Subcutaneous abdominal adipose tissue (tissue), 5 donors: ENCODE measurements around the gene SLC29A1.

Source experiments
- H3K27ac ChIP-seq: one replicate; pipeline ENCODE4 v1.7.0; 2013; ENCODE audit warnings: low read depth, mild to moderate bottlenecking, inconsistent platforms, low read length, moderate library complexity
- H3K27me3 ChIP-seq, 5 donors: one replicate each; pipeline ENCODE4 v1.7.0; 2013; ENCODE audit warnings: low read length in 5 of 5, inconsistent platforms in 1 of 5; ENCODE audit not compliant: control insufficient read depth in 5 of 5, insufficient read depth in 4 of 5
- H3K36me3 ChIP-seq, 5 donors: one replicate each; pipeline ENCODE4 v1.7.0; 2013; ENCODE audit warnings: low read length in 5 of 5; ENCODE audit not compliant: control insufficient read depth in 5 of 5, insufficient read depth in 5 of 5
- H3K4me1 ChIP-seq, 5 donors: one replicate each; pipeline ENCODE4 v1.7.0; 2013; ENCODE audit warnings: low read length in 5 of 5, mild to moderate bottlenecking in 3 of 5, moderate library complexity in 1 of 5; ENCODE audit not compliant: control insufficient read depth in 5 of 5, insufficient read depth in 5 of 5
- H3K4me3 ChIP-seq, 5 donors: one replicate each; pipeline ENCODE4 v1.7.0; 2013; ENCODE audit warnings: low read length in 5 of 5, low read depth in 1 of 5
- H3K9ac ChIP-seq, 5 donors: one replicate each; pipeline ENCODE4 v1.7.0; 2013; ENCODE audit warnings: low read length in 5 of 5, mild to moderate bottlenecking in 4 of 5, moderate library complexity in 3 of 5
- H3K9me3 ChIP-seq, 5 donors: one replicate each; pipeline ENCODE4 v1.7.0; 2013; ENCODE audit warnings: low read length in 5 of 5; ENCODE audit not compliant: control insufficient read depth in 5 of 5
- donor health status: healthy.
- donor health status: healthy.
- donor health status: healthy.
- donor health status: healthy.
- donor health status: healthy.

Gene SLC29A1

GRCh38 chr6:44260011-44260410, 36.6 kb downstream of the SLC29A1 start:
- Histone ChIP-seq H3K9ac (no peak overlapping the region), H3K36me3 (peaks cover 0 to 39% (median 28%) of the 10 kb centered on the region in 5 donors), H3K27me3 (no peaks in the 10 kb centered on the region), H3K9me3 (no peaks in the 10 kb centered on the region), H3K4me1 (peaks cover 15 to 53% (median 49%) of the 10 kb centered on the region in 5 donors), H3K27ac (no peak overlapping the region), H3K4me3 (no peak overlapping the region)

- no peak overlapping the region for H3K9ac ChIP-seq
- H3K9me3 ChIP-seq, result no peaks in the 10 kb centered on the region
- H3K4me3 ChIP-seq, result no peak overlapping the region
- no peak overlapping the region for H3K27ac ChIP-seq
- peaks cover 15 to 54% (median 51%) of the 10 kb centered on the region in 5 donors for H3K4me1 ChIP-seq
- no peaks in the 10 kb centered on the region for H3K27me3 ChIP-seq
- H3K36me3 ChIP-seq, result peaks cover 0 to 33% (median 21%) of the 10 kb centered on the region in 5 donors
Measured at GRCh38 chr6:44260451-44261297, 37.3 kb downstream of the SLC29A1 start.

GRCh38 chr6:44261581-44261980, 38.2 kb downstream of the SLC29A1 start:
- Histone ChIP-seq H3K36me3 (peaks cover 0 to 33% (median 20%) of the 10 kb centered on the region in 5 donors), H3K9ac (no peak overlapping the region), H3K27me3 (no peaks in the 10 kb centered on the region), H3K9me3 (no peaks in the 10 kb centered on the region), H3K27ac (no peak overlapping the region), H3K4me1 (peaks cover 13 to 47% (median 42%) of the 10 kb centered on the region in 5 donors), H3K4me3 (no peak overlapping the region)

- Histone ChIP-seq H3K4me3 (peak overlapping the region; percentile 19 to 88 (median 83)), H3K9ac (peak overlapping the region in 3 of 5 donors; percentile 8 to 89 (median 9)), H3K27me3 (no peaks in the 10 kb centered on the region), H3K27ac (no peak overlapping the region), H3K9me3 (no peaks in the 10 kb centered on the region), H3K36me3 (peaks cover 0 to 33% (median 20%) of the 10 kb centered on the region in 5 donors), H3K4me1 (peaks cover 11 to 39% (median 34%) of the 10 kb centered on the region in 5 donors)
Measured at GRCh38 chr6:44262467-44263353, 39.3 kb downstream of the SLC29A1 start.

- peak overlapping the region; percentile 61 to 88 (median 83) for H3K4me3 ChIP-seq
- peaks cover 0 to 29% (median 18%) of the 10 kb centered on the region in 5 donors for H3K36me3 ChIP-seq
- peaks cover 0 to 5% (median 2%) of the 10 kb centered on the region in 5 donors for H3K27me3 ChIP-seq
- H3K9ac ChIP-seq, result peak overlapping the region in 4 of 5 donors; percentile 16 to 89 (median 67)
- peaks cover 10 to 33% (median 29%) of the 10 kb centered on the region in 5 donors for H3K4me1 ChIP-seq
- no peaks in the 10 kb centered on the region for H3K9me3 ChIP-seq
- peak overlapping the region; percentile 65 for H3K27ac ChIP-seq
Measured at GRCh38 chr6:44263354-44264100, 40.1 kb downstream of the SLC29A1 start.

- peak overlapping the region; percentile 56 to 89 (median 78) for H3K9ac ChIP-seq
- peak overlapping the region; percentile 65 for H3K27ac ChIP-seq
- H3K4me3 ChIP-seq, result peak overlapping the region; percentile 65 to 88 (median 83)
- H3K9me3 ChIP-seq, result no peaks in the 10 kb centered on the region
- H3K27me3 ChIP-seq, result peaks cover 0 to 14% (median 10%) of the 10 kb centered on the region in 5 donors
- H3K36me3 ChIP-seq, result peaks cover 0 to 21% (median 13%) of the 10 kb centered on the region in 5 donors
- peaks cover 10 to 33% (median 29%) of the 10 kb centered on the region in 5 donors for H3K4me1 ChIP-seq
Measured at GRCh38 chr6:44264154-44265006, 41.0 kb downstream of the SLC29A1 start.

- Histone ChIP-seq H3K9ac (peak within 1 kb of the TSS; percentile 56 to 89 (median 78)), H3K36me3 (peaks cover 0 to 14% (median 6%) of the 10 kb centered on the region in 5 donors), H3K4me1 (peaks cover 10 to 34% (median 29%) of the 10 kb centered on the region in 5 donors)
Measured at GRCh38 chr6:44265007-44265721, 41.8 kb downstream of the SLC29A1 start, which contains the start of gene NFKBIE. Gene NFKBIE (minus strand): TSS chr6:44265551. CDS start chr6:44265346, 205 bp downstream.

GRCh38 chr6:44265722-44266233, 42.4 kb downstream of the SLC29A1 start:
- peaks cover 10 to 35% (median 29%) of the 10 kb centered on the region in 5 donors for H3K4me1 ChIP-seq
- peak overlapping the region; percentile 10 for H3K27ac ChIP-seq
- no peak overlapping the region for H3K9ac ChIP-seq
- peak overlapping the region in 1 of 5 donors; percentile 88 for H3K4me3 ChIP-seq
- peaks cover 0 to 10% (median 4%) of the 10 kb centered on the region in 5 donors for H3K36me3 ChIP-seq
- no peaks in the 10 kb centered on the region for H3K9me3 ChIP-seq
- H3K27me3 ChIP-seq, result peaks cover 0 to 22% (median 17%) of the 10 kb centered on the region in 5 donors

More at GRCh38 chr6:44265007-44265721, 41.8 kb downstream of the SLC29A1 start, which contains the start of gene NFKBIE:
- Histone ChIP-seq H3K9me3 (no peaks in the 10 kb centered on the region), H3K27me3 (peaks cover 0 to 22% (median 17%) of the 10 kb centered on the region in 5 donors), H3K4me3 (peak within 1 kb of the TSS; percentile 65 to 88 (median 83)), H3K27ac (peak within 1 kb of the TSS; percentile 65)
